ENCODE data around the gene OR51D1.

OR51D1 gene

DNA sequence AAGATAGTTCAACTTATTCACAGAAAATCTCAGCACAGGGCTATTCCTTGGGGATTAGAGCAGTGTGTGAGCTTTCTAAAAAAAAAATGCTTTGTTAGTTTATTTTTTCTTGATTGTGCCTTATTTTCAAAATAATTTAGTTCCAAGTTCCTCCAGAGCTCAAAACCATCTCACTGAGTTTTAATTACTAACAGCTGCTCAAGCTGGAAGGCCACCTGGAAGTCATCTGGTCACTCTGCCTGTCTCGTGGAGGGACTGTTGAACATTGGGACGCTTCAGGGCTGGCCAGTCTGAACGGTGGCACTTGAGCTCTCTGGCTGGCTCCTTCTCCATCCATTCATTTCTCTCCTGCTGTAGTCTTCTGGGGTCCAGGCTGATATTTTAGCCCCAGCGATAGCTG is 10.5 kb downstream of the OR51D1 start:
- no peak for DNase-seq

DNA sequence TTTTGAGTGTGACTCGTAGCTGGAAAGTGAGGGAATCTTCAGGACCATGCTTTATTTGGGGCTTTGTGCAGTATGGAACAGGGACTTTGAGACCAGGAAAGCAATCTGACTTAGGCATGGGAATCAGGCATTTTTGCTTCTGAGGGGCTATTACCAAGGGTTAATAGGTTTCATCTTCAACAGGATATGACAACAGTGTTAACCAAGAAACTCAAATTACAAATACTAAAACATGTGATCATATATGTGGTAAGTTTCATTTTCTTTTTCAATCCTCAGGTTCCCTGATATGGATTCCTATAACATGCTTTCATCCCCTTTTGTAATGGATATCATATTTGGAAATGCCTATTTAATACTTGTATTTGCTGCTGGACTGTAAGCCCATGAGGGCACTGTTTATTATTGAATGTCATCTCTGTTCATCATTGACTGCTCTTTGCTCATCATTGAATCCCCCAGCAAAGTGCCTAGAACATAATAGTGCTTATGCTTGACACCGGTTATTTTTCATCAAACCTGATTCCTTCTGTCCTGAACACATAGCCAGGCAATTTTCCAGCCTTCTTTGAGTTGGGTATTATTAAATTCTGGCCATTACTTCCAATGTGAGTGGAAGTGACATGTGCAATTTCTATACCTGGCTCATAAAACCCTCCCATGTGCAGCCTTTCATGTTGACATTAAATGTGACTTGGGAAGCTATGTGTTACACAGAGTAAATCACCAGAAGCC is 17.5 kb downstream of the OR51D1 start:
- no peak for DNase-seq

DNA sequence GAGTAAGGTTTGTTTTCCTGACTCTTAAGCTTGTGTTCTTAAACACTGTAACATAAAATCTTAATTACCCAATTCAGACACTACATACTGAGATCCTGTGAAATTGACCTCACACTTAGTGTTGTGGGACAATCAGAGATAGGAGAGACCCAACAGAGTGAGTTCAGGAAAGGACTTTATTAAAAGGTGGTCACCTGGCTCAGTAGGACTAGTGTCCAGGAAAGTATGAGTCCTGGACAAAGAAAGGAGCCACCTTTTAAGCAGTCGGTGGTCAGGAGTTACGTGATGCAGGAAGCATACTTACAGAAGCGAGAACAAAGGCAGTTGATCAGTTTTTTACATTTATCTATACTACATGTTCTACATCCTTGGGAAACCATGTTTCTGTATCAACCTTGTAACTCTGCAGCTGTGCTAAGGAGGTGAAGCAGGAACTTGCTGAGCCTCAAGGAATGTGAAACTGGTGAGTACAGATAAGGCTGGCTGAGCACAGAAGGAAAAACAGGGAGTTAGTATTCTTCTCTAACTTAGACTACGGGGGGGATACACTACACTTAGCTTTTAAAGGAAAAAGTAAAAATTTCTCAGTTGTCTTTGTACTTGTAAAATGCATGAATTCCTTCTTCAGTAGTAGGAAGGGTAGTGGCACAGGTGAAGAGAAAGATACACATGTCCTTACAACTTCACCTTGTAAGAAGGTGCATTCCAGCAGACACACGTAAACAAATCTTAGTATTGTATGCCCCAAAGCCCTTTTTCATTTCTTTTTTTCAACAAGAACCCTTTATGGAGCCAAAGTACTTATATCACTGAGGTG is 21.6 kb downstream of the OR51D1 start:
- DNase-seq, result no peak

DNA sequence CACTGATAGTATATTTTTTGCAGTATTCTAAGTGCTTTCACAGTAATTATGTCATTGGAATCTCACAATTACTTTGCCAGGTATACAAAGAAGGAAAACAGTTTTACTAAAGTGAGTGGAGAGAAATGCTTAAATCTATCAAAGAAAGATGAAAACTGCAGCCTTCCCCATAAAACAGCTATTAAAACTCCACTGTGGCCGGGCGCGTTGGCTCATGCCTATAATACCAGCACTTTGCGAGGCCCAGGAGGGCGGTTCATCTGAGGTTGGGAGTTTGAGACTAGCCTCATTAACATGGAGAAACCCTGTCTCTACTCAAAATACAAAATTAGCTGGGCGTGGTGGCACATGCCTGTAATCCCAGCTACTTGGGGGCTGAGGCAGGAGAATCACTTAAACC is 25.6 kb downstream of the OR51D1 start:
- DNase-seq, result peak in 1 of 2 experiments; percentile 8

DNA sequence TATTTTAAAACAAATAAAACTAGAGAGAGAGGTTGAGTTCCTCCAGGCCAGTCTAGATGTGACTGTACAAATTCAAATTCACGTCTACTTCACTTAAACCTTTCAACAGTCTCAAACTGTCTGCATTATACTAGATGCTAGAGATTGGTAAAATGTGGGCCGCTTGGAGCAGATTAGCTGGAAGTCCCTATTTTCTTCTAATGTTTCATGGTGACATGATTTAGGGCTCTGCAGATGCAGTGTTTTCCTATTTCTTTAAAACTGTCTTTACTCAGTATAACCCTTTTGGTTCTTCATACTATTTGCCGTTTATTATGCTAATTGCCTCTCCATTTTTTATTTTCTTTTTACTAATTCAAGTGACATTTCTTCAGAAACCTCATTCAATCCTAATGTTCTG is 26.9 kb downstream of the OR51D1 start:
- no peak for DNase-seq

DNA sequence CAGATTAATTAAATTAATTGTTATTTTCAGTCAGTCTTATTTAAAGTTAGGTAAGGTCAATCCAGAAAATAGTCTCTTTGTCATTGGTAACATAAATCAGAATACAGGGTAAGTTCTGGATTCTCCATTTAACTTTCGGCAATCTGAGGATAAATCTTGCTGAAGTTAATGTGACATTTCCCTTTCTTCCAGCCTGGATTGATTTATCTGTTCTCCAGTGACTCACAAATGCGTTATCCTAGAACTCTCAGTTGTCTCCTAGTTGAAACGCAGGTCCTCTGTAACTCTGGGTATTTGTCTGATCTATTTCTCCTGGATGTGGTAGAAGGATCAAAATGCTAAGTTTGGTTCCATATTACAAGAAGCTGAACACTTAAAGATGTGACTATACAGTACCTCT is 27.5 kb downstream of the OR51D1 start:
- DNase-seq, result no peak

DNA sequence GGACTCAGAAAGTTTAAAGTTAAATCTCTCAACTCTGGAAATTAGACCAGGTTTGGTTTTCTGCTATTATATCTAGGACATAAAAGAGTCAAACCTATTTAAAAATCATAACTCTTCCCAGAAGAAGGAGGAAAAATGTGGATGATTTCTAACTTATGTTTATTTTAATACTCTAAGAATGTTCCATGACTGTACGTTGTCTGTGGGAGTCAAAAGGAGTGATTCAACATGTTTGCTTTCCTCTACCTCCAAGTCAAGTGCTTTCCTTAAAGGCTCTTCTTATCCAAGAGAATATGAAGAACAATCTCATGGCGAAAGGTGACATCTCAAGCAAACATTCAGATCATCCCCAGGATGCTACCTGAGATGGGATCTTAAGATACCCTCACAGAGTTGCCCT is 28.1 kb downstream of the OR51D1 start:
- no peak for DNase-seq

DNA sequence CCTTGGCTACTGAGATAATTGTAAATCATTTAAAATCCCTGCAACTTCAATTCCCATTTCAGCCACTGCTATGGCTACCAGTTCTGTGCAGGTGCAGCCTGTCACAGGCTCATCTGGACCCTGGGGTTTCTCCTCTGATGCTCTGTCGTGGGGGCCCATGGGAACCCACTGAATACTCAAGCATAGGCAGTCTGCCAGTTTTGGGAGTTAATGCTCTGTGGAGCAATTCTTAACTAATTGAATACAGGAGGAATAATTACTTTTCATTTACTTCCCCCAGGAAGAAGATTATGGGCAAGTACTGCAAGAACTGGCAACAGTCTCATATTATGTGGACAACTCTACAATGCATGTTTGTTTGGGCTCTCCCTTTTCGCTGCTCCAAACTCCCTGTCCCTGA is 34.5 kb downstream of the OR51D1 start:
- DNase-seq, result no peak

DNA sequence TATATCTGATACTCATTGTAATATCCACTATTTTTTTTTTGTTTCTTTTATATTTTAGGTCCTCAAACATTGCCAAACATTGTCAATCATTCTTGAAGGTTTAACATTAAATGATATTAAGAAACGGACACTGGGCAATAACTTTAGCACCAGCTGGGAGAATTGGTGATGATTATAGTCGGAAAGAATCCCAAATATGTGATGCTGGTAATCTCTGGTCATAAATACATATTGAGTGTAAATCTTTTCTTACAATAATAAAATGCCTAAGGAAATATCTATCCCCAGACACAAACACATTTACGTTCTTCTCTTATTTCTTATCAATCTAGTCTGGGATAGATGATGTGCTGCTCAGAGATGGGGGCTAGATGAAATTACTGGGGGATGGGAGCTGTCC is 35.2 kb downstream of the OR51D1 start:
- DNase-seq, result no peak

DNA sequence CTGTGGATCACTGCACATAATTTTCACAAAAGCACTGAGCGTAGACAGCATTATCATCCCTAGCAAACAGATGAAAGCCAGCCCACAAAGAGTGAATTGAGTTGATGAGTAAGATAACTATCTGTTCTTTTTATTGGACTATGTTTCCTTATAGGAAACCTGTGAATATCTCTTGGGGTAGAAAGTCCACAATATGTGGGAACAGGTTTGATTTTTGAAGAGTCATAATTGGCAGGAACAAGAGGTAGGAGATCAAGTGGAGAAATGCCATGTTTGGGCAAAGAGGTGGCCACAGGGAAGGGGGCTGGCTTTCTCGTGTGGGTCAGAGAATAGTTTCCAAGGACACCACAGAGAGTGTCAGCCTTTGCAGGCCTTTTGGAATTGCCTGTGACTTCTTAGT is 36.5 kb downstream of the OR51D1 start:
- no peak for DNase-seq

DNA sequence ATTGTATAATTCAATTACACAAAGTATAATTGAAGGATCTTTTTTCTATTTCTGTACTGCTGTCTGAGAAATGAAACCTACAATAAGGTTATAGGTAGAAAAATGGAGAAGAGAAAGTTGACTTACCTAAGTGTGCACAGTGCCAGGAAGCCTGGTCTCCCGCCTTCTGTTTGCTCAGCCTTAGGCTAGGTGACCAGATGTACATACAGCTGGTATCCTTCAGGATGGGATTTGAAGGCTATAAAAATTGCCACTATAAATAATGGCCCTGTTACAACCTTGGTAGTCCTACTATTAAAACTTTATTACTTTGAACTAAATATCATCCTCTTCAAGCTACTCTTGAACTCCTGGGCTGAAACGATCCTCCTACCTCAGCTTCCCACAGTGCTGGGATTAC is 40.7 kb downstream of the OR51D1 start:
- no peak for DNase-seq

DNA sequence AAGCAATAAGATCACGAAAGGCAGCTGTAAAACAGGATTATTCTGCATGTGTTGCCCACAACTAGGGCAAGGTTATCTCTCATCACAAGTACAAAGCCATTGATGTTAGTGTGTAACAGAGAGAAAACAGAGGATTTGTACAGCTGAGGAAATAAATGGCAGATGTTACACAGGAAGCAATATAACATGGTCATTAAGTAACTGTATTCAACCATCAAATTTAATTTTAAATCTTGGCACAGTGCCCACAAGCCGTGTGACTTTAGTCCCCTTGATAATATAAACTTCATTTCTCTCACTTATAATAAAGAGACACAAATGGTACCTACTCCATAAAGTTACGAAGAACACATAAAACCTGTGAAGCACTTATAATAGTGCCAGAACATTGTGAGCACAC is 43.1 kb downstream of the OR51D1 start:
- DNase-seq, result no peak

DNA sequence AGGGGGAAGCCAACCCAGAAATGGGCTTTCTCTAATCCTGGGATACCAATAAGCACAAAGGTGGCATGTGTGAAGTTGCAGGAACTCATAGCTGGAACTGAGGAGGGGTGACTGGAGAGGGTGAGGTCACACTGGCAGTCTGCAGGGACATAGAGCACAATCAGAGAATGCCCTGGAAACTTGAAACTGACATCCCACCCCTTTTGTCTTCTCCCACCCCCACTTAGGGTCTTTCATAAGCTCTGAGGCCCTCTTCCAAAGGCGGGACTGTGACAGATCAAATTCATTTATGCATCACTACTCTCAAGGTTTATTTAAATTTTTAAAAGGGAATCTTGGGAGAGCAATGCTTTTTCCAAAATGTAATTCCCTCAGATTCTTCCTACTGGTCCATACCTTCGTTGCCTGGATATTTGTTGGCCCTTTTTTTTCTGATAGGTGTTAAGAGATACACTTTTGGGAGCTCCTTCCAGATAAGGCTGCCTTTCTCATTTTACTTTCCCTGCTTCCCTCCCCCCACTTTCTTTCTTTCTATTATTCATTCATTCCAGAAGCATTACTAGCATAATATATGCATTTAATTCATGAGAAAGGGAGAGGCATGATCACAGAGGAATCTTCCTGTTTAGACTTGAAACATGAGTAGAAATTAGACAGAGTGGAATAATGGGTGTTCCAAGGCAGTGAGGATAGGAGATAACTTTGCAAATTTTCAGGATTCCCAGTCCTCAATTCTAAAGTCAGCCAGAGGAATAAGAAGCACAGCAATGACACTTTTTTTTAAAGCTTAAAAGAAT is 45.5 kb downstream of the OR51D1 start:
- DNase-seq, result no peak

DNA sequence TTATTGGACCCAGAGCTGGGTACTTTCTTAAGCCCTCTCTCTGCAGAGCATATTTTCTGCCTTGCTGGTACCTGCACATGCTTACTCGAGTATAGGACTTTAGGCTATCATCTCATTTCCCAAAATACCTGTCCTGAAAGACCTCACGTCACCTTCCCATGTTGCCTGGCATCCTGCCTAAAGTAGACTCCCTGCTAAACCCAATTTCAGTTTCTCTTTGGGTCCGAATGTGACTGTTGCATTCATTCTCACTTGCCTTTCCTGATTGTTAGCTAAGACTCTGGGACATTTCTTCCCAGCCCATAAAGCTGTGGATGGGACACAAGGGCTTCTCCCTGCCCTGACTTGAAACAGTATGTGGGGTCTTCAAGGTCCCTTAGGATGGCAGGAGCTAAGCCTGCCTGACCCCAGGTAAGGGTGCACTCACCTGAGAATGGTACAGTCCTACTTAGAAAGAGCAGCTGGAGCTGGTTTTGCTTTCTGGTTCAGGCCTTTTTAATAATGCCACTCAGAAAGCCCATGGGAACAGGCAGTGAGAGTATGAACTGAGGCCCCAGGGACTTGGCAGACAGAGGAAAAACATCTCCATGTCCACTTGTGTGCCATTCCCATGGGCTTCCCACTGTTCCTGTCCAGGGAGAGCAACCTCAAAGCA is 47.5 kb downstream of the OR51D1 start:
- DNase-seq, result peak in 1 of 2 experiments; percentile 7
